Stimulated activated CD8-positive, alpha-beta memory T cell treated with anti-CD3 and anti-CD28 coated beads, Interleukin-15, amount 100 ng/mL, for 24 hours (primary cell): ENCODE measurements around the gene ADAMTS20.

Experiments used
- DNase-seq: peaks from one replicate; pipeline ENCODE4 v3.0.0-alpha.2; 2020; ENCODE audit warnings: low read depth

Gene ADAMTS20

GRCh38 chr12:43480591-43480990, 71.4 kb downstream of the ADAMTS20 start:
- DNase-seq, result no peak

- no peak for DNase-seq
Observed at GRCh38 chr12:43462741-43463140, 89.3 kb downstream of the ADAMTS20 start.

- no peak for DNase-seq
Observed at GRCh38 chr12:43462080-43462479, 89.9 kb downstream of the ADAMTS20 start.

- no peak for DNase-seq
Observed at GRCh38 chr12:43459285-43459684, 92.7 kb downstream of the ADAMTS20 start.

- DNase-seq, result no peak
Observed at GRCh38 chr12:43453761-43454160, 98.2 kb downstream of the ADAMTS20 start.

- no peak for DNase-seq
Observed at GRCh38 chr12:43444940-43445564, 107.0 kb downstream of the ADAMTS20 start.

GRCh38 chr12:43436597-43436996, 115.4 kb downstream of the ADAMTS20 start:
- no peak for DNase-seq

- DNase-seq, result no peak
Observed at GRCh38 chr12:43434614-43435013, 117.4 kb downstream of the ADAMTS20 start.

- DNase-seq, result no peak
Observed at GRCh38 chr12:43428088-43428600, 123.9 kb downstream of the ADAMTS20 start.

GRCh38 chr12:43425361-43425760, 126.6 kb downstream of the ADAMTS20 start:
- no peak for DNase-seq

GRCh38 chr12:43416981-43417380, 135.0 kb downstream of the ADAMTS20 start:
- DNase-seq, result no peak

GRCh38 chr12:43407816-43408645, 144.0 kb downstream of the ADAMTS20 start:
- DNase-seq, result no peak

GRCh38 chr12:43406801-43407200, 145.2 kb downstream of the ADAMTS20 start:
- DNase-seq, result no peak

- no peak for DNase-seq
Observed at GRCh38 chr12:43402436-43402835, 149.6 kb downstream of the ADAMTS20 start.

- no peak for DNase-seq
Observed at GRCh38 chr12:43401096-43401495, 150.9 kb downstream of the ADAMTS20 start.

- no peak for DNase-seq
Observed at GRCh38 chr12:43396671-43397070, 155.3 kb downstream of the ADAMTS20 start.

GRCh38 chr12:43392116-43392515, 159.9 kb downstream of the ADAMTS20 start:
- no peak for DNase-seq

- DNase-seq, result no peak
Observed at GRCh38 chr12:43381879-43382278, 170.1 kb downstream of the ADAMTS20 start.

GRCh38 chr12:43378448-43378847, 173.6 kb downstream of the ADAMTS20 start:
- DNase-seq, result no peak

- DNase-seq, result no peak
Observed at GRCh38 chr12:43370263-43370662, 181.7 kb downstream of the ADAMTS20 start.

GRCh38 chr12:43362910-43363694, 188.9 kb downstream of the ADAMTS20 start:
- DNase-seq, result no peak

- DNase-seq, result no peak
Observed at GRCh38 chr12:43361031-43361710, 190.8 kb downstream of the ADAMTS20 start.
